GM19240 (cell line): ENCODE measurements around the gene ZRANB1.

Experiments used
- DNase-seq: peaks from one replicate; pipeline ENCODE4 v3.0.0; 2011; ENCODE audit warnings: low spot score; ENCODE audit not compliant: insufficient read length

ZRANB1 gene

GRCh38 chr10:124921261-124921660 lies 20.7 kb upstream of the ZRANB1 start:
- no peak for DNase-seq

GRCh38 chr10:124923684-124924083 lies 18.2 kb upstream of the ZRANB1 start:
- no peak for DNase-seq

- no peak for DNase-seq
These were observed 15.4 kb upstream of the ZRANB1 start for GRCh38 chr10:124926548-124926947.

DNA sequence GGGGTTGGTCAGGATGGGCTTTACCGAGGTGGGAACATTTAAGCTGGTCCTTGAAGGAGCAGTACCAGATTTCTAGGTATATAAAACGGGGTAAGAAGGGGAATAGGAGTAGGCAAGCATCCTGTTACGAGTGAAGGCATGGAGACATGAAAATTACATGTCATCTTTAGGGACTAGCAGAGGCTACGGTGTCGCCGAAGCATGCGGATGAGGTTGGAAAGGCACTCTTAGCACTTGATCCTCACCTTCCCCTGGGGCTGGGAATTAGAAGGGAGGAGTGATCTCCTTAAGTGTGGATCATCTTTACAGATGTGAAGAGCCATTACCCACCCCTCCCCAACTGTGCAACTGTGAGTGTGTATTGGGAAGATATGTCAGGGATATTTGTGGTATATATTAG lies 13.8 kb upstream of the ZRANB1 start:
- DNase-seq: no peak

GRCh38 chr10:124928545-124928944 lies 13.4 kb upstream of the ZRANB1 start:
- DNase-seq: no peak

- no peak for DNase-seq
These were observed 6.0 kb upstream of the ZRANB1 start for GRCh38 chr10:124935946-124936345.

- DNase-seq: no peak
These were observed 5.1 kb upstream of the ZRANB1 start for GRCh38 chr10:124936813-124937212.

DNA sequence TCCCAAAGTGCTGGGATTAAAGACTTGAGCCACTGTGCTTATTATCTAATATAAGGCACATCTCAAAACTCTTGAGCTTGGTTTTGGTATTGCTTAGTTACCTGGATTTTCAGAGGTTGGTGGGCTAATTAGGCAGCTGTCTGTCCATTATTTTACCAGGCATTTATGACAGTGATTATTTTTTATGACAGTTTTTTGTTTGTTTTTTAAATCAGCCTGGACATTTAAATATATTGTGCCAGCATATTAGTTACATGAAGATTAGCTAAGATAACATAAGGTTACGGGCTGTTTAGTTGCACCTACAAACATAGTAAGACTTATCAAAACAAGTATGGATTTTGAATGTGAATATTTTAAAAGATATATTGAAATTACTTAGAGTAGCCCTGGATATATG lies 2.6 kb upstream of the ZRANB1 start:
- no peak for DNase-seq

DNA sequence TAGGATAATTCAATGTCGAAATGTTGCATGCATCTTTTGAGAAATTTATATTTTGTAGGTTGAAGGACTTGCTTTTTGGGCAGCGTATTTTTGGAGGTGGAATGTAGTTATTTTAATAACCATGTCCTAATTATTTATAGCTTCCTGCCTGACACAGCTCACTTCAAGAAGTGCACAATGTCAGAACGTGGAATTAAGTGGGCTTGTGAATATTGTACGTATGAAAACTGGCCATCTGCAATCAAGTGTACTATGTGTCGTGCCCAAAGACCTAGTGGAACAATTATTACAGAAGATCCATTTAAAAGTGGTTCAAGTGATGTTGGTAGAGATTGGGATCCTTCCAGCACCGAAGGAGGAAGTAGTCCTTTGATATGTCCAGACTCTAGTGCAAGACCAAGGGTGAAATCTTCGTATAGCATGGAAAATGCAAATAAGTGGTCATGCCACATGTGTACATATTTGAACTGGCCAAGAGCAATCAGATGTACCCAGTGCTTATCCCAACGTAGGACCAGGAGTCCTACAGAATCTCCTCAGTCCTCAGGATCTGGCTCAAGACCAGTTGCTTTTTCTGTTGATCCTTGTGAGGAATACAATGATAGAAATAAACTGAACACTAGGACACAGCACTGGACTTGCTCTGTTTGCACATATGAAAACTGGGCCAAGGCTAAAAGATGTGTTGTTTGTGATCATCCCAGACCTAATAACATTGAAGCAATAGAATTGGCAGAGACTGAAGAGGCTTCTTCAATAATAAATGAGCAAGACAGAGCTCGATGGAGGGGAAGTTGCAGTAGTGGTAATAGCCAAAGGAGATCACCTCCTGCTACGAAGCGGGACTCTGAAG lies 620 bp downstream of the ZRANB1 start:
- no peak for DNase-seq

- no peak for DNase-seq
These were observed 1.6 kb downstream of the ZRANB1 start for GRCh38 chr10:124943301-124944092.

- no peak for DNase-seq
These were observed 3.1 kb downstream of the ZRANB1 start for GRCh38 chr10:124944982-124945381.

- no peak for DNase-seq
These were observed 5.0 kb downstream of the ZRANB1 start for GRCh38 chr10:124946945-124947344.

DNA sequence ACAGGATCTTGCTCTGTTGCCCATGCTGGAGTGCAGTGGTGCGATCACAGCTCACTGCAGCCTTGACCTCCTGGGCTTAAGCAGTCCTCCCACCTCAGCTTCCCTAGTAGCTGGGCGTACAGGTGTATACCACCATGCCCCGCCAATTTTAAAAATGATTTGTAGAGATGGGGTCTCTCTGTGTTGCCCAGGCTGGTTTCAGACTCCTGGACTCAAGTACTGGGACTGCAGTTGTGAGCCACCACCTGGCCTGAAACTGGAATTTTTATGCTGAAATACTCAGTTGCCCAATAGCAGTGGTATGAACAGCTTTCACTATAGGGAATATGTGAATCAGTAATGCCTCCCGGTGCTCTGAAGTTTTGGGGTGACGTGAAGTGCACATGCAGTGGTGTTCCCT lies 7.6 kb downstream of the ZRANB1 start:
- DNase-seq: no peak

GRCh38 chr10:124952123-124952522 lies 10.2 kb downstream of the ZRANB1 start:
- DNase-seq: no peak

DNA sequence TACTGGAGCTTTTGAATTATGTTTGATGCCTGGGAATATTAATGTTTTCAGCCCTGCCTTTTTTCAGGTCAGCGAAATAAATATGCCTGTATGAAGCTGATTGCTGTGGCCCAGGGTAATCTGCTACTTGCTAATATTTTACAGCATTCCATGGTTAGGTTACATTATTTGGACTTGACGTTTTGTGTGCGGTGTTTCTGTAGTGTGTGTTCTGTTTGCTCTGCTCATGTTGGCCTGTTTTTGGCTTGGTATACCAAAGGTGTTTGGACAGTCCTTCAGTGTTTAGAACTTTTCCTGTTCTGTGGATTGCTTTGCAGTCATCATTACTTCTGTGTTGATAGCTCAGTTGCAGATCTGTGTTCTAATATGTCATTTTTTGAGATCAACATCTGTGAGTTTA lies 11.5 kb downstream of the ZRANB1 start:
- no peak for DNase-seq

DNA sequence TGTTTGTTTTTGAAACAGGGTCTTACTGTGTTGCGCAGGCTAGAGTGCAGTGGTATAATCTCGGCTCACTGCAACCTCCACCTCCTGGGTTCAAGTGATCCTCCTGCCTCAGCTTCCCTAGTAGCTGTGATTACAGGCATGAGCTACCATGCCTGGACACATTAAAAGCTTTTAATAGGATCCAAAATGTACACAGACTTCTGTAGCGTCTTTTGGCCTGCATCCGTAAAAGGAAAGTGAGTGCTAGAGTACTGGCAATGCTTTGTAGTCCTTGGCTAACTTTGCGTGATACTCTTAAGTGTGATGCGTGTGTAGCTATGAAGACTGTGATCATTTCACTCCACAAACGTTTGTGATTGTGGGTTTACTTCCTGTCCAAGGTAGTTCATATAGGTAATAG lies 13.3 kb downstream of the ZRANB1 start:
- DNase-seq: no peak

- DNase-seq: no peak
These were observed 13.9 kb downstream of the ZRANB1 start for GRCh38 chr10:124955868-124956267.

GRCh38 chr10:124956764-124957163 lies 14.8 kb downstream of the ZRANB1 start:
- no peak for DNase-seq

DNA sequence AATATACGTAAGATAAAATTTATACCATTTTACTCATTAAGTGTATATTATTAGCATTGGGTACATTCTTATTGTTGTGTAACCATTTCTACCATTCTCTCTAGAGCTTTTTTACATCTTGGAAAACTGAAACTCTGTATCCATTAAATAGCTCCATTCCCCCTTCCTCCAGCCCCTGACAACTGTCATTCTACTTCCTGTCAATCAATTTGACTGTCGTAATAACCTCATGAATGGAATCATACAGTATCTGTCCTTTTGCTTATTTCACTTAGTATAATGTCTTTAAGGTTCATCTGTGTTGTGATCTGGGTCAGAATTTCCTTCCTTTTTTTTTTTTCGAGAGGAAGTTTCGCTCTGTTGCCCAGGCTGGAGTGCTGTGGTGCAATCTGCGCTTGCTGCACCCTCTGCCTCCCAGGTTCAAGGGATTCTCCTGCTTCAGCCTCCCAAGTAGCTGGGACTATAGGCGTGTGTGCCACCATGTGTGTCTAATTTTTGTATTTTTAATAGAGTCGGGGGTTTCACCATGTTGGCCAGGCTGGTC lies 15.6 kb downstream of the ZRANB1 start:
- DNase-seq: no peak

GRCh38 chr10:124959564-124959963 lies 17.6 kb downstream of the ZRANB1 start:
- no peak for DNase-seq

- DNase-seq: no peak
These were observed 19.3 kb downstream of the ZRANB1 start for GRCh38 chr10:124961248-124961570.

DNA sequence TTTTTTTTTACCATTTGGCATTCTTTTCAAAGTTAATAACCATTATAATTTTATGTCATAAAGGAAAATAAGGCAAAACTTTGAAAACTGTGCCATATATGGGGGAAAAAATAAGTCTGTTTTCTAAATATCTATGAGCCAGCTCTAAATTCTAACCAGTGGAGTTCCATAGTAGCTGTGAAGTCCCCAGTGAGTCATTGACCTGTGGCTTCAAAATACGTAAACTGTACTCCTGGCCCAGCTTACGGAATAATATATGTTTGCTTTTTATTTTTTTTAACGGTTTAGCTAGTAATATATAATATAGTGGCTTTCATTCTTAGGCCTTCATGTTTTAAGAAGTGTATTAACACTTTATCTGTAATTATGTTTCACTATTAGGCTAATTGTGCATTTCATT lies 20.5 kb downstream of the ZRANB1 start:
- no peak for DNase-seq
